ENCODE measurements around the gene BTBD17. TPM values are rescaled to one million over a fixed set of nuclear protein-coding genes. Genes with fewer than 3 reads are reported as not detected.

The BTBD17 gene
- total and polyA plus RNA-seq, 10 of the 15 experiments (the other 5 are each of a cell fraction or from before 2014, with no cell fraction given), result not detected

- in situ Hi-C loops (cut with MboI), result no loop called here
- H3K36me3 ChIP-seq (ENCODE audit: control insufficient read depth in 2 of 2, insufficient read depth in 2 of 2, low read length in 1 of 2), result no peaks in the 10 kb centered on the region
- POLR2A ChIA-PET, result no interaction called here
- intact Hi-C loops (cut with micrococcal nuclease; ENCODE audit: unreplicated experiment), result no loop called here
- BruUV-seq (replicated peaks), result no TSS peak
- H3K27ac ChIP-seq (ENCODE audit: control insufficient read depth, insufficient read depth), result no peak overlapping the region
- H3K4me2 ChIP-seq (ENCODE audit: control insufficient read depth, insufficient read depth), result no peak overlapping the region
- RAD21 ChIA-PET (ENCODE audit: unreplicated experiment), result no interaction called here
- CTCF ChIA-PET, result no interaction called here
- H3K27me3 ChIP-seq (replicated peaks in 1 of 2; ENCODE audit: control insufficient read depth in 2 of 2, insufficient read depth in 2 of 2, low read length in 1 of 2), result peaks cover 0 to 2% of the 10 kb centered on the region in 2 experiments; a peak in 1 of 4 replicates
- no peak overlapping the region for H3K9ac ChIP-seq (ENCODE audit: control insufficient read depth, insufficient read depth, low read length)
- 20% methylated on average over 16 of the region's 16 CpGs for WGBS (ENCODE audit: insufficient coverage, insufficient replicate concordance, low lambda C conversion rate, missing lambda C conversion rate)
- no peak overlapping the region for H2AFZ ChIP-seq (ENCODE audit: control insufficient read depth, low read depth, low read length)
- no peak for ATAC-seq
- H4K20me1 ChIP-seq (ENCODE audit: control insufficient read depth, insufficient read depth), result no peaks in the 10 kb centered on the region
- H3K9me3 ChIP-seq (replicated peaks; ENCODE audit: control insufficient read depth, insufficient read depth, low read length), result peaks cover 3% of the 10 kb centered on the region; the same call in 1 of the 3 replicates
- no peak overlapping the region for H3K4me3 ChIP-seq
- SMC1A ChIA-PET (ENCODE audit: uncharacterized antibody, unreplicated experiment), result no interaction called here
- no peak for DNase-seq (ENCODE audit: low read depth, low spot score)
- H3K79me2 ChIP-seq (ENCODE audit: control insufficient read depth, insufficient read depth, low read length), result no peaks in the 10 kb centered on the region
- no peak for FAIRE-seq
- TF ChIP-seq BHLHE40 (IDR thresholded peaks at IDR 0.05; ENCODE audit: borderline replicate concordance in 1 of 2, low read depth in 2 of 2, low read length in 1 of 2) (no peak), BCLAF1 (IDR thresholded peaks at IDR 0.05) (no peak), TAF1 (IDR thresholded peaks at IDR 0.05; ENCODE audit: borderline replicate concordance, low read depth, low read length) (no peak), STAT3 (IDR thresholded peaks at IDR 0.05; ENCODE audit: low read depth, low read length) (no peak)
- H3K4me1 ChIP-seq (ENCODE audit: control insufficient read depth, insufficient read depth, low read length), result no peaks in the 10 kb centered on the region
Observed at GRCh38 chr17:74317071-74317470, 44.6 kb downstream of the BTBD17 start.

DNA sequence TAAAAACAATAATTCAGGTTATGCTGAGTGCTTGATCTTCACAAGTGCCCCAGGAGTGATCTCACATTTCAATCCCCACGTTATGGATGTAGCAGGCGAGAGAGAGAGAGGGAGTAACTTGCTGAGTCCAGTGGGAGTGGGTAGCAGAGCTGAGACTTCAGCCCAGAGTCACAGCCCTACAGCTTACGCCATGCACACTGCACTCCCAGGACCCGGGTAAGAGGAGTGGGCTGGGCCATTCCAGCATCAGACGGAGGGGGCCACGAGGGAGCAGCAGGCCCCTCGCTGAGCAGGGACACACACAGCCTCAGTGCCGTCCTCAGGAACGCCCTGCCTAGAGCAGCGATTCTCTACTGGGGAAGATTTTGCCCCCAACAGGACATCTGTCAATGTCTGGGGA is 45.4 kb downstream of the BTBD17 start:
- Histone ChIP-seq H3K4me2 (ENCODE audit: control insufficient read depth, insufficient read depth) (no peak overlapping the region), H3K27me3 (replicated peaks in 1 of 2; ENCODE audit: control insufficient read depth in 2 of 2, insufficient read depth in 2 of 2, low read length in 1 of 2) (no peaks in the 10 kb centered on the region), H3K4me3 (no peak overlapping the region), H3K27ac (ENCODE audit: control insufficient read depth, insufficient read depth) (no peak overlapping the region), H3K79me2 (ENCODE audit: control insufficient read depth, insufficient read depth, low read length) (no peaks in the 10 kb centered on the region), H4K20me1 (ENCODE audit: control insufficient read depth, insufficient read depth) (no peaks in the 10 kb centered on the region), H3K4me1 (ENCODE audit: control insufficient read depth, insufficient read depth, low read length) (no peaks in the 10 kb centered on the region), H3K9me3 (replicated peaks; ENCODE audit: control insufficient read depth, insufficient read depth, low read length) (peaks cover 3% of the 10 kb centered on the region; the same call in 1 of the 3 replicates), H3K36me3 (ENCODE audit: control insufficient read depth in 2 of 2, insufficient read depth in 2 of 2, low read length in 1 of 2) (no peaks in the 10 kb centered on the region), H3K9ac (ENCODE audit: control insufficient read depth, insufficient read depth, low read length) (no peak overlapping the region), H2AFZ (ENCODE audit: control insufficient read depth, low read depth, low read length) (no peak overlapping the region)
- ATAC-seq (no peak), FAIRE-seq (no peak), DNase-seq (ENCODE audit: low read depth, low spot score) (no peak)
- WGBS (ENCODE audit: insufficient coverage, insufficient replicate concordance, low lambda C conversion rate, missing lambda C conversion rate), result 14% methylated on average over 10 of the region's 10 CpGs
- BruUV-seq (replicated peaks), result no TSS peak
- in situ Hi-C loops (cut with MboI) (no loop called here), intact Hi-C loops (cut with micrococcal nuclease; ENCODE audit: unreplicated experiment) (no loop called here)
- RAD21 ChIA-PET (ENCODE audit: unreplicated experiment), result no interaction called here
- CTCF ChIA-PET, result interaction anchor here (0.6 kb wide), 1 partner anchor 599 kb away, joined by 3 read pairs; no protein-coding TSS in a partner anchor
- POLR2A ChIA-PET, result no interaction called here
- SMC1A ChIA-PET (ENCODE audit: uncharacterized antibody, unreplicated experiment), result no interaction called here
- no peak for TF ChIP-seq NR2C1 (IDR thresholded peaks at IDR 0.05)
- TF ChIP-seq, protein P1, sequence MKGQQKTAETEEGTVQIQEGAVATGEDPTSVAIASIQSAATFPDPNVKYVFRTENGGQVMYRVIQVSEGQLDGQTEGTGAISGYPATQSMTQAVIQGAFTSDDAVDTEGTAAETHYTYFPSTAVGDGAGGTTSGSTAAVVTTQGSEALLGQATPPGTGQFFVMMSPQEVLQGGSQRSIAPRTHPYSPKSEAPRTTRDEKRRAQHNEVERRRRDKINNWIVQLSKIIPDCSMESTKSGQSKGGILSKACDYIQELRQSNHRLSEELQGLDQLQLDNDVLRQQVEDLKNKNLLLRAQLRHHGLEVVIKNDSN (IDR thresholded peaks at IDR 0.05; ENCODE audit: borderline replicate concordance, extremely low read length, insufficient read depth, low read depth, low read length), result no peak
- no peak for TF ChIP-seq ZNF207 (IDR thresholded peaks at IDR 0.05; ENCODE audit: borderline replicate concordance)
- TF ChIP-seq NFIC (IDR thresholded peaks at IDR 0.05; ENCODE audit: low read depth, low read length), result no peak
- TF ChIP-seq, protein P2, sequence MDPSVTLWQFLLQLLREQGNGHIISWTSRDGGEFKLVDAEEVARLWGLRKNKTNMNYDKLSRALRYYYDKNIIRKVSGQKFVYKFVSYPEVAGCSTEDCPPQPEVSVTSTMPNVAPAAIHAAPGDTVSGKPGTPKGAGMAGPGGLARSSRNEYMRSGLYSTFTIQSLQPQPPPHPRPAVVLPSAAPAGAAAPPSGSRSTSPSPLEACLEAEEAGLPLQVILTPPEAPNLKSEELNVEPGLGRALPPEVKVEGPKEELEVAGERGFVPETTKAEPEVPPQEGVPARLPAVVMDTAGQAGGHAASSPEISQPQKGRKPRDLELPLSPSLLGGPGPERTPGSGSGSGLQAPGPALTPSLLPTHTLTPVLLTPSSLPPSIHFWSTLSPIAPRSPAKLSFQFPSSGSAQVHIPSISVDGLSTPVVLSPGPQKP (IDR thresholded peaks at IDR 0.05; ENCODE audit: low read depth, low read length), result no peak
- TF ChIP-seq GATAD2B (conservative IDR thresholded peaks at IDR 0.05; ENCODE audit: low read depth), result no peak

Measured in GM12878 (cell line).